ENCODE measurements around the gene TMEM273. TPM values are rescaled to one million over a fixed set of nuclear protein-coding genes. Genes with fewer than 3 reads are reported as not detected.

The TMEM273 gene
- total and polyA plus RNA-seq, 2 of the 4 experiments (the other 2 are of a cell fraction), result not detected

- H3K27me3 ChIP-seq (ENCODE audit: control insufficient read depth, insufficient read depth, low read length), result no peaks in the 10 kb centered on the region
- ATAC-seq (ENCODE audit: low read depth) (no peak), DNase-seq (no peak)
- no peak overlapping the region for H2AK5ac ChIP-seq (ENCODE audit: low read depth, low read length)
- no peak overlapping the region for H2BK15ac ChIP-seq (ENCODE audit: low read depth, low read length)
- no TSS peak for BruUV-seq (replicated peaks)
- peaks cover 25% of the 10 kb centered on the region for H3K9me1 ChIP-seq (ENCODE audit: insufficient read depth, low read length)
- no peak overlapping the region for H3K56ac ChIP-seq (ENCODE audit: extremely low read depth, insufficient read depth, low read length)
- no peak overlapping the region for H3K23ac ChIP-seq (ENCODE audit: low read depth, low read length)
- no peak overlapping the region for H4K91ac ChIP-seq (ENCODE audit: insufficient read depth, low read depth, low read length)
- POLR2A ChIA-PET (ENCODE audit: unreplicated experiment), result no interaction called here
- no peak overlapping the region for H3K14ac ChIP-seq (replicated peaks; ENCODE audit: low read depth, low read length)
- H4K20me1 ChIP-seq (ENCODE audit: insufficient read depth, low read length), result no peaks in the 10 kb centered on the region
- peaks cover 14% of the 10 kb centered on the region for H3K4me1 ChIP-seq (ENCODE audit: control insufficient read depth, insufficient read depth, low read length)
- no peak overlapping the region; the same call in 1 of the 2 replicates for H2BK20ac ChIP-seq (ENCODE audit: low read depth, low read length)
- no peak overlapping the region for H4K8ac ChIP-seq (ENCODE audit: low read depth in 2 of 2, low read length in 2 of 2)
- CTCF ChIA-PET, result no interaction called here
- H2BK120ac ChIP-seq (ENCODE audit: low read depth, low read length), result no peak overlapping the region
- in situ Hi-C loops (cut with MboI; ENCODE audit: low sequenced_read_pairs), result no loop called here
- intact Hi-C loops (cut with micrococcal nuclease), result no loop called here
- 100% methylated on average over 2 of the region's 4 CpGs; no CpG with 5 or more reads in 1 of the 2 experiments for WGBS, 2 experiments (ENCODE audit: extremely low coverage in 2 of 2, insufficient read length in 1 of 2)
- H3K9me3 ChIP-seq (ENCODE audit: control insufficient read depth, insufficient read depth, low read length), result no peaks in the 10 kb centered on the region
- H2BK5ac ChIP-seq (ENCODE audit: low read depth, low read length, poor library complexity, severe bottlenecking), result no peak overlapping the region
- no peak for TF ChIP-seq MAFK (IDR thresholded peaks at IDR 0.05; ENCODE audit: low read depth, low read length)
- TF ChIP-seq SMC3 (IDR thresholded peaks at IDR 0.05; ENCODE audit: low read depth, low read length), result no peak
- no peak for TF ChIP-seq MAZ (IDR thresholded peaks at IDR 0.05; ENCODE audit: borderline replicate concordance, low read depth, low read length)
- no peak for TF ChIP-seq CTCF (conservative IDR thresholded peaks at IDR 0.05; ENCODE audit: low read depth, low read length)
- no peak for TF ChIP-seq USF2 (IDR thresholded peaks at IDR 0.05; ENCODE audit: low read depth, low read length)
- no peak for TF ChIP-seq ELK1 (IDR thresholded peaks at IDR 0.05; ENCODE audit: borderline replicate concordance, low read depth, low read length)
- TF ChIP-seq NFE2L2 (IDR thresholded peaks at IDR 0.05; ENCODE audit: low read depth, low read length), result no peak
- no peak for TF ChIP-seq BHLHE40 (IDR thresholded peaks at IDR 0.05; ENCODE audit: low read depth, low read length)
- TF ChIP-seq MXI1 (IDR thresholded peaks at IDR 0.05; ENCODE audit: borderline replicate concordance, low read depth, low read length), result no peak
- no peak for TF ChIP-seq POLR2A (IDR thresholded peaks at IDR 0.05; ENCODE audit: low read depth, low read length)
- no peak for TF ChIP-seq FOS (IDR thresholded peaks at IDR 0.05; ENCODE audit: low read depth, low read length)
- no peak for TF ChIP-seq CHD1 (IDR thresholded peaks at IDR 0.05; ENCODE audit: low read depth, low read length)
- no peak for TF ChIP-seq CEBPB (IDR thresholded peaks at IDR 0.05; ENCODE audit: low read depth, low read length)
- TF ChIP-seq RCOR1 (IDR thresholded peaks at IDR 0.05; ENCODE audit: insufficient replicate concordance, low read length), result no peak
- TF ChIP-seq RAD21 (IDR thresholded peaks at IDR 0.05; ENCODE audit: low read length), result no peak
- TF ChIP-seq RFX5 (IDR thresholded peaks at IDR 0.05; ENCODE audit: low read depth, low read length), result no peak
- no peaks in the 10 kb centered on the region for H3K36me3 ChIP-seq (ENCODE audit: control insufficient read depth, insufficient read depth, low read length)
- H2AFZ ChIP-seq (replicated peaks; ENCODE audit: low read length, poor library complexity), result no peak overlapping the region
- no peak overlapping the region for H3K27ac ChIP-seq (ENCODE audit: insufficient read depth, low read length)
- H4K5ac ChIP-seq (ENCODE audit: low read depth, low read length), result no peak overlapping the region
- peak overlapping the region; percentile 16 for H3K4ac ChIP-seq (ENCODE audit: low read depth, low read length)
- H3K18ac ChIP-seq (ENCODE audit: low read depth, low read length), result no peak overlapping the region
- dilution Hi-C loops (cut with HindIII; ENCODE audit: low sequenced_read_pairs, unreplicated experiment), result no loop called here
- H3K4me2 ChIP-seq (ENCODE audit: low read depth, low read length), result no peak overlapping the region
- no peaks in the 10 kb centered on the region for H3K79me1 ChIP-seq (ENCODE audit: low read depth in 1 of 2, low read length in 2 of 2)
- no peak overlapping the region for H2AK9ac ChIP-seq (replicated peaks; ENCODE audit: low read depth, low read length, poor library complexity)
- no peak overlapping the region for H3K4me3 ChIP-seq (ENCODE audit: insufficient read depth, low read depth, low read length)
- H3K9ac ChIP-seq (ENCODE audit: low read depth, low read length), result no peak overlapping the region
Measured at GRCh38 chr10:49173853-49174252, 14.3 kb downstream of the TMEM273 start.
